Measurements from ENCODE around the gene TMEM9B.
"Not testable (repeated sequence)": the region's sequence is repeated elsewhere in the genome, so short reads cannot be mapped to it uniquely, and the experiment has no call there.

The TMEM9B gene

DNA sequence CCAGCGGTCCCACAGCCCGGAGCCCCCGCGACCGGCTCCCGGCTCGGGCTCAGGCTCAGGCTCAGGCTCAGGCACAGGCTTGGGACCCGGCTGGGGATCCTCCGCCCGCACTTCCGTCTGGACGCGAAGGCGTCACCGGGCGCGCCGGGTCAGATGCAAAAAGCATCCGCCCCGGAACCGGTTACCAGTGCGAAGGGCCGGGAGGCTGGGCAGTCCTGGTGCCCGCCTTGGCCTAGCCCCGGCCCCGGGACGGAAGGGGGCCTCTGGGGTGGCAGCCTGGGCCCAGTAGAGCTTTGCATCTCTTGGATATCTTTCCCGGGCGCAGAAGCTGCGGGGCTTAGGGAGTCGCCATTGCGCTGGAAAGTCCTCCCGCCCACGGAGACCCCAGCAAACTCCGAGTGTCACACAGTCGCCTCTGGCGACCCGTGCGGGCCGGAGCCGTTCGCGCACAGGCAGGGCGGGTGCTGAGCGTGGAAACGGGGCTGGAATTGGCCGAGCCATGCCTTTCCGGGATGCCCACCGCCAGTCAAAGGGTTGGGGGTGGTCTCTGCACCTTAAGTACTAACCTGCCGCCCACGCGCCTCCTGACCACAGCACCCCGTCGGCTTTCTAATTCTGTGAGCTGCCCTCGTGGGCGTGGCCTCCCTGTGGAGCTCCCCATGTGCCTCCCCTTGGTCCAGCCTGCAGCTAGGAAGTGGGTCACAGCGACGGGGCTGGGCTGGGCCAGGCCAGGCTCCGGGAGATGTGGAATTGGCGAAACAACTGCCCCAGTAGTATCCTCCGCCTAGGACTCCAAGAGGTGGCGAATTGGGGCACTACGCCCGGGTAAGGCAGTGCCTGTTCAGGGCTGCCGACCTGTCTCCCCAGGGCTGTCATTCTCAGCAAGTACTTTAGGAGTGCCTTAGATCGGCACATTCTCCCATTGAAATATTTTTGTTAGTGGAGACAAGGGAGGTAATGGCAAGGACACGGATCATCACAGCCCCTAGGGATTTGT is at the start of gene TMEM9B:
TSS of gene TMEM9B (minus strand) at position 119 of the 997 bp plus-strand sequence. CDS start 129 bp downstream, outside the sequence.
- peak; percentile 93 for DNase-seq

DNA sequence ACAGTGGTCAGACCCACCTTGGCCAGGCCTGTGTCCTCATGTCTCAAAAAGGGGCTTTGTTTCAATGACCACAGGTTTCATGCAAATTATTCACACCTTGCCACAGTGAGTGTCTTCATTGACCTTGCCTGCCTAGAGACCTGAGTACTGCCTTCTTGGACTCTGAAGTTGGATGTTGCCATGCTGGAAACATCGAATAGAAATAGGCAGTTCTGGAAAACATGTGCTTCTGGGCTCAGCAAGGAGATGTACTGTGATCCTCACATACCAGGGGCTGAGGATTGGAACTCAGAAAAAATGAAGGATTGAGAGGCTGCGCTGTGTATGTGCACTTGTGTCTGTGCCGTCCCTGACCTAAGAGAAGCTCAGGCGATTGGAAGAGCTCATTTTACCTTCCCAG is 49.1 kb upstream of the TMEM9B start:
- DNase-seq = no peak

DNA sequence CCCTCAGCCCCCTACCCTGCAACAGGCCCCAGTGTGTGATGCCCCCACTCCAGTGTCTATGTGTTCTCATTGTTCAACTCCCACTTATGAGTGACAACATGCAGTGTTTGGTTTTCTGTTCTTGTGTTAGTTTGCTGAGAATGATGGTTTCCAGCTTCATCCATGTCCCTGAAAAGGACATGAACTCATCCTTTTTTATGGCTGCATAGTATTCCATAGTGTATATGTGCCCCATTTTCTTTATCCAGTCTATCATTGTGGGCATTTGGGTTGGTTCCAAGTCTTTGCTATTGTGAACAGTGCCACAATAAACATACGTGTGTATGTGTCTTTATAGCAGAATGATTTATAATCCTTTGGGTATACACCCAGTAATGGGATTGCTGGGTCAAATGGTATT is 45.3 kb upstream of the TMEM9B start:
- DNase-seq = not testable (repeated sequence)

DNA sequence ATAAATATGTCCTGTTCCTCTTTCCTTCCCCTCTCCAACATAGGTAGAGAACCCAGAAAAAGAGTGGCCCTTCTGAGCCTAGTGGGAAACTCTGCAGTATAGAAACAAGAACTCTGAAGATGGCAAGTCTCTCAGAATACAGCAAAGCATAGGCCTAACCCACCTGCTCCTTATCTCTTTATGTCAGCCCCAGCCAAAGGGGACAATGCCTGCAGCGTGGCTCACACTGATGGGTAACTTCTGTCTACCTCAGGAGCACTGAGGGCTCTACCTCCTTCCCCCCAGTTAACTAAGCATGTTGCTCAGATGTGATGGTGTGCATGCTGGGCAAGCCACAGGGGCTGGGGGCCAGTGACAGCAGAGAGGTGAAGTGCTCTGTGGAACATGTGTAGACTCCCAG is 44.4 kb upstream of the TMEM9B start:
- no peak for DNase-seq

DNA sequence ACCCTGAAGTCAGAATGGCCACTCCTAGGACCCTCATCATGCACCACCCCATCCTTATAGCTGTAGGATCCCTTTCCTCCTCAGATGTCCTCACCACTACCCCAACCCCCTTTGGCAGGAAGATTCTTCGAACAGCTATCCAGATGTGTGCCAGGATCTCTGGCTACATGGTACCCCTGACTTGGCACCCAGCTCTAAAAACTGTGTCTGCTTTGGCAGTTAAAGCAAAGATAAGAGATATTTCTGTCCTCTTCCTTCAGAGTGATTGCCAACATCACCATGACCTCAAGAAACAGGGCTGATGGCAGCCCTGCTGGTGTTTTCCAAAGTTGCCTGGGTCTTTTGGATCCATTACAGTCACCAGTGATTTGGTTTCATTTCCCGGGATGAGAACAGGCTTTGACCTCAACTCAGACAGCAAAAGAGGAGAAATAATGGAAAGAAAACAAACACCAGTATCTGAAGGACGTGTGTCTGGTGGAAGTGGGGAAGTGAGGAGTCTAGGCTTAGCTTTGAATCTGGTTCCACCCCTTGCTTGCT is 43.8 kb upstream of the TMEM9B start:
- no peak for DNase-seq

DNA sequence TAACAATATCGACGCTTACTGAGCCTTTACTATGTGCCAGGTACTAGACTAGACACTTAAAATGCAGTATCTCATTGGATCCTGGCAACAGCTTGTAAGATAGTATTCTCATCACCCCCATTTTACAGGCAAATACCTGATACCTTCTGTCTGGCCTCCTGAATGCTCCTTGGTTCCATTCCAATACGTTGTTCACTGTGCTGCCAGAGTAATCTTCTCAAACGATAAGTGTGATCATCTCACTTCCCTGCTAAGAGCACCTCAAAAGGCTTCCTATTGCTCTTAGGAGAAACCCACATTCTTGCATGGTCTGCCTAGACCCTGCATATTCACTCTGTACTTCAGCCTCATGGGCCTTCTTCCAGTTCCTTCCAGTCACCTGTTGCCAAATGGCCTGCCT is 40.8 kb upstream of the TMEM9B start:
- DNase-seq = no peak

DNA sequence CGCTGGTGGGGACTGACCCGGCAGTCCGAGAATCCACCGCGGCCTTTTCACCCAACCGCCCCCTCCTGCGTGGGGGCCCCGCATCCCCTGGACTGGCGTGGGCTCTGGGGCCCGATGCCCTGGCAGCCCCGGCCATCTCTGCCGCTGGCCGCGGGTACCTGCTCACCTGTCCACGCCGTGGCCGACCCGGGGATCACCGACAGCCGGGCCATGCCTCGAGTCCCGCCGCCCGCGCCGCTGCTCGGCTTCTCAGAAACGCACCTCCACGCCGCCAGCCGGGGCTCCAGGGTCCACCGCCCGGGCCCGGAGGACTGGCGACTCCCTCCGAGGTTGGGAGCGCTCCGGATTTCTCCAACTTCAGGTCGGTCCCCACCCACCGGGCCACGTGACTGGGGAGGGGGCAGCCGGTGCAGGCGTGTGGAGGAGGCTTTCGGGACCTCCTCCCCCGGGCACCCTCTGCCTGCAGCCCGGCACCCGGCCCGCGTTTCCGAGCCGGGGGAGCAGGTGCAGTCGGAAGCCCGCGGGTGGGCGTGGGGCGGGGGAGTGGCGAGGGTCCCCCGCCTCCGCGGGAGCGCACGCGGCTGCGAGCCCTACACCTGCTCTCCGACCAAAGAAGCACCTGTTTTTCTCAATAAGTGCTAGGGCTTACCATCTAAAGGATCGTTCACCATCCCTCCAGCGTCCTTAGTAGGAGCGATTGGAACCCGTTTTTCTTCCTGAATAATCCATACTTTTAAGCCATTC is 40.1 kb upstream of the TMEM9B start:
- peak; percentile 70 for DNase-seq

DNA sequence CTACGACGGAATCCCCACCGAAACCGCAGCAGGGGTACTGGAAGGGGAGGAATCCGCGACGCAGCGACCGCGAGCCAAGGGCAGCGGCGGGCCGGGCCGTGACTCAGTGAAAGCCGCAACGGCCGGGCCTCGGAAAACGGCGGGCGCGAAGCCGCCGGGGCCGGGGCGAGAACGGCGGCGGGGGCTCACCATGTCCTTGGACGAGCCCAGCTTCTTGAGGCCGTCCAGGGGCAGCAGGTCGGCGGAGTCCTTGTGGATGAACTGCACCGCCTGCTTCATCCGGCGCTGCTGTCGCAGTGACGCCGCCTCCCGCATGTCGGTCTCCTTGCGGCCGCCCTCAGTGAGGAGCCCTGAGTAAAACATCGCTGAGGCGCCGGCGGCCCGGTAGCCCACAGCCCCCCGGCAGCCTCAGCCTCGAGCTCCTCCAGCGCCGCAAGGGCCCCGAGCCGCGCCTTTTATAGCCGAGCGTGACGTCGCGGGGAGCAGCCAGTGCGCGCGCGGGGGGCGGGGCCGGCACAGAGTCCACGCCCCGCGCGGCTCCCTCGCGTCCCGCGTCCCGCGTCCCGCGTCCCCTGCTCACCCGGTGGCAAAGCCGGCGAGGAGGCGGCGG is 39.4 kb upstream of the TMEM9B start, which contains the start of gene NRIP3:
TSS of gene NRIP3 (minus strand) at position 429 of the 610 bp plus-strand sequence. CDS start at position 363, 66 bp downstream.
- peak; percentile 92 for DNase-seq

DNA sequence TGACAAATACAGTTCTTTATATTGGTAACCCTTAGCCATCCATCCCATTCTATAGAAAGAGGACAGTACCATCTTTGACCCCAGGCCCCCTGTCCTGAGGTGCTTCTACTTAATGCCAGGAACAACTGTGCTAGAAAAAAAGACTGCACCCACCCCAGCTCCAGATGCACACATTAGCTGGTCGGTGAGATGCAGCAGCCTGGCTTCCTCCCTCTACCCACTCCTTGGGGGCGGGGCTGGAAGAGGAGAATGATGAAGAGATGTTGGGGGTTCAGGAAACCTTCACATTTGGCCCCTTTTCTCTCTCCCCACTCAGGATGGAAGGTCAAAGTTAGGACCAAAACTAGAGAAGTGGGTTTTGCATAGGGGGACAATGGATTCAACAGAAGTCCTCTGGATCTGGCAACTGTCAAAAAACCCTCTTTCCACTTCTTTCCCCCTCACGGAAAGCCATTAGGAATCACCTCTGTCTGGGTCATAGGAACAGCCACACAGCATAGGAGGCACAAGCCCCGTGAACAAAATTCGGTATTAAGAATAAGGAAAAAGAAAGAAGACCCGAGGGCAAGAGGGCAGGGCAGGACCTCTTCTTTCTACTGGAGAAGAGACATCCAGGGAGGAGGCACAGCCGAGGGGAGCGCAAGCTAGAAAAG is 38.8 kb upstream of the TMEM9B start:
- peak; percentile 66 for DNase-seq

DNA sequence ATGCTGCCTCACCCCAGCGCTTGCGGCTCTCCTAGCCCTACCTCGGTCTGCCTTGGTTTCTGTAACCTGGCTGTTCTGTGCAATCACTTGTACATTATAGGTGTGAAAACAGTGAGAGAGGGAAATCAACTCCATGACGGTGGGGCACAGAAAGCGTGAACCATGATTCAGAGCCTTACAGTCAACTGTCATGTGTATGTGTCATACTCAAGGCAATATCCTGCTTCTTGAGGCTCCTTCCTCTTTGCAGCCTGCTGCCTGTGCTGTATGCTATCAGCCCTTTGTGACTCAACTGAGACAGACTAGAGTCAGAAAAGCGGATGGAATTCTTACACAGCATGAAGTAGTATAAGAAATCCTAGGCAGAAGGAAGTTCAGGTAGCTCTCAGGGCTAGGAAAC is 37.5 kb upstream of the TMEM9B start:
- peak; percentile 70 for DNase-seq

DNA sequence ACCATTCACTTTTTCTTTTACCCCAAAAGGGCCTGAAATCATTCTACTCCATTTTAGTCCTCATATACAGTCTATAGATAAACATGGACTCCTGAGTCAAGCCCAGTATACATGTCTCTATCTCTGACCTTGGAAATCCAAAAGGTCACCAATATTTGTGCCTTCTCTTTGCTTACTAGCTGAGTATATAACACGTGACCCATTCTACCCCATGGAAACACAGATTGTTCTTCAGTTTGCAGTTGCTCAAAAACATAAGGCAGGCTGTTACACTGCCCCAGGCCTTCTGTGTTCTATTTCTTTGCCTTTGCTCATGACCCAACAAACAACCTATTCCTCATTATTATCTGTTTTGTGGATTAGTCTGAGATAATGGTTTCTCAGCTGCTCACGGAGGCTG is 33.8 kb upstream of the TMEM9B start:
- no peak for DNase-seq

DNA sequence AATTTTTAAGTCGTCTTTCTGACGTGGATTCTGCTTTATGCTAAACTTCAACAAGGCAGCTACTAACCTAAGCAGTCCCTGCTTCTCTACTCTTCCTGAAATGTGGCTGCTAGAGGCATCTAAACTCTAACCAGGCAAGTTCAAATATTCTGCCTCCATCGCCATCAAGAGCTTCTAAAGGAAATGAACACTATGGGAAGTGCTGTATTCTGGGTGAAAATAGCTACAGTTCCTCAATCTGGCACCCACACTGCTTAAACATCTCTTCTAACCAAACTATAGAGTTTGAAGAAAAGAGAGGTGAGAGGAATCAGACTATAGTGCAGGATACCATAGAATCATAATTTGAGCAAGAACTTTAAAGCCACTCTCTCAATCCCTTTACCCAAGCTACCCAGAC is 33.2 kb upstream of the TMEM9B start:
- DNase-seq = no peak

DNA sequence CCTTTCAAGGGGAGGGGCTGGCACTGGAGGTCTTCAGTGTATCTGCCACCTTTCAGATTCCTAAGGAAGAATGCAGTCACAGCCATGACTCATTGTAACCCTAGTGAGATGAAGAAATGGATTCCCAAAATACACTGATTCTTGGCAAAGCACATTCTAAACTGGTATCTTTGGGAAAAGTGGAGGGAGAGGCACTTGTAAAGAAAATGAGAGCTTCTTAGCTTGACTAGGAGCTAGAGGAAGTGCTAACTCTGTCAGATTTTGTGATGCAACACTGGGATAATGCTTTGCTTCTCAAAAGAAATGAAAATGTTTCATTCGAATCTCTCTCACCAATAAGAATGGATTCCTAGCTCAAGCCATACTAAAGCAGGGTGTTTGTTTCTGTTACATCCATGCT is 25.2 kb upstream of the TMEM9B start:
- DNase-seq = no peak

DNA sequence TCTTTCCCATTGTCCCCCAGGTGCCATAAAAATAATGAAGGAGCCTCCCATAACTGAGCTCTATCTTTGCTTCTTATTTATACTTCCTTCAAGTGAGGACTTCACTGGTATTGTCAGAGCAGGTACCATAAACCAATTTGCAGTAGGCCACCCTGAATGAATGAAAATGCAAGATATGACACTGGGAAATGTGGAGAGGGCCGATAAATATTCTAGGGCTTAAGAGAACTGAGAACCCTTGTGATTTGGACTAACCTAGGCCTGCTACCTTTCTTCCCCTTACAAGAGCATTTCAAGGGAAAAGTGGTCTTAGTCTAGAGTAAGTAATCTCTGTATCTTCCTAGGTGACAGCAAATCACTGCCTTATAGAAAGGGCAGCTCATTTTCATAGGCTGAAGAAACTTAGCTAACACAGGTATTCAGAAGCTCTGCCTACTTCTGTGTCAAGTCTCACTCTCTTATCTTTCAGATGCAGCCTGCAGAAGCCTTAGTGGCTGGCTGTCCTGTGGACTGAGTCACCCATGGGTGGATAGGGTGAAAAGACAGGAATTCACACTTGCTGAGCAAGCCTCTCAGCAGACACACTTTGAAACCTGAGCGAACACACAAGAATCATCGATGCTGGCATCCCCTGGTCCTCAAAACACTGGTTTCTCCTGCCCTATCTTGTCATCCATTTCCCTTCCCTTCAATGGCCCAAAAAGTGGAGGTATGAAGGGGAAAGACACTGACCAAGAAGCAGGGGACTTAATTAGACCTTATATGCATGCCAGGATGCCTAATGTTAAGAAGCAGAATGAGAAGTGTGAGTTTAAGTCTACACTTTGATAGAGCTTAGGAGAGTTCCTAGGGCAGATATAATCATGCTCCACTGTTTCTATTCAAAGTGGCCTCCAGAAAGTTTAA is 24.3 kb upstream of the TMEM9B start:
- DNase-seq = no peak

DNA sequence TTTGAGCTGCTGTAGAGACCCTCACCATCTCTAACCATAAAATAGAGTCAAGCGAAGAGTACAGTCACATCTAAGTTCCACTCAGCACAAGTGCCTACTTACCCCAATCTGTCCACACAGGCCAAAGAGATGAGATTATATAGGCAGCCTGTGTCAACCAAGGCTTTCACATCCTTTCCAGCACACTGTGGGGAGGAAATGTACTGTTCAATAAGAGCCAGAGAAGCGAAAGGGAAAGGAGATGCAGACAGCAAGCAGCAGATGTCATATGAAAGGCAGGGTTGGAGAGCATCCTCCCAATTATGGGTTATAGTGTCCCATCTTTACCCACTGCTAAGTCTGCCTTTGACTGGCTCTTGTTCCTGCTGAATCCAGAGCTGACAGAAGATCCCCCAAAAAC is 23.2 kb upstream of the TMEM9B start:
- DNase-seq = no peak

DNA sequence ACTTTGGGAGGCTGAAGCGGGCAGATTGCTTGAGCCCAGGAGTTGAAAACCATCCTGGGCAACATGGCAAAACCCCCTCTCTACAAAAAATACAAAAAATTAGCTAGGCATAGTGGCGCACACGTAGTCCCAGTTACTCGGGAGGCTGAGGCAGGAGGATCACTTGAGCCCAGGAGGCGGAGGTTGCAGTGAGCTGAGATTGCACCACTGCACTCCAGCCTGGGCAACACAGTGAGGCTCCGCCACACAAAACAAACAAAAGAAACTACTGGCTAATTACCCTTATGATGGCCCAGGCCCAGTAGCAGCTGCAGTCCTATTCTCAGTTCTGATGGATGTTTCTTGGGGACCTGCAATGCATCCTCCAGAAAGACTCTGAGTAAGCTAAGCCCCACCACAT is 22.5 kb upstream of the TMEM9B start:
- not testable (repeated sequence) for DNase-seq

DNA sequence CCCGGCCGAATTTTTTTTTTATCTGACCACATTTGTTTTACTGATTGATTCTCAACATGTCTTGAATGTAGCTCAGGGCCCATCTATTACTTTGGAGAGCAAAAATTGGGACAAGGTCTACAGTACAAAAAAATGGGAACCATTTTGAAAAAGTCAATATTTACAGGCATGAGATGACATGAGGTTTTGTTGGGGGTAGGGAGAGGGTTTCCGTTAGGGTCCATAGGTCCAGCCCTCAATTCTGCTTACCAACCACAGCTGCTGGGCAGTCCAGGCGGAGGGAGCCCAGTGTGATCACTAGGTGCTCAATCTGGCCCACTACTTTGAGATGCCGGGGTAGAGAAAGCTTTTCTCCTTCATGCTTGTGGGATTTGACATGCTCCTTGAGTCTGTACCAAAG is 21.2 kb upstream of the TMEM9B start:
- no peak for DNase-seq

DNA sequence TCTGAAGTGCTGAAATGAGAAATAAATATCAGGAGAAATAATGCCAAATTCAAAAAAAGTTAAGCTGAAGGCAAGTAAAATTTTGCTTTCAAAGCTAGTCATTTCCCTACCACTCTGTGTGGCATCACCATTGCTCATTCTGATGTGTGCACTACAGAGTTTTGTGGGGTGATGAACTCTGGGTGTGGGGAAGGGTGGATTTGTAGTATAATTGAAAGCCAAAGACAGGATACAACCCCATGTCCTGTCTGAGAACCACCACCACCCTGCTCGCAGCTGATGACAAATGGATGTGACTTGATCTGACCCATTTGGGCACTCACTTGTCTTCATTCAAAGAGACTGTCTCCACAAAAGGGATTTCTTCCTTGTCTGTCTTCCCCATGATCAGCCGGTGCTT is 19.3 kb upstream of the TMEM9B start:
- no peak for DNase-seq

DNA sequence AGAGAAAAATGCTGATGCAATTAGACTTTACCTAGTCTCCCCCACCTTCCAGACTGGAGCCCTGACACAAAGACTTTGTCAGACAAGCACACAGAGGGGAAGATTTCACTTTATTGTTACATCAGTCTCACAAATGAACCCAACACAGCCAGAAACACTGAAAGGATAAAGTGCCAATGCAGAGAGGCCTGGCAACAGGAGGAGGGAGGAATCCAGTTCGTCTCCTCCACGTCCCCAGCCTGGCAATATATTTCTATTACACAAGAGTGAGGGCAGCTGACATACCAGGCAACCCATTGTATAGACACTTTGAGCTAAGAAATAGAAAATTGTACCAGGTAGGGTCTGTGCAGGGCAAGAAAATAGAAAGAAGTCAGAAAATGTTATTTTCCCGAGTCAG is 16.2 kb upstream of the TMEM9B start:
- DNase-seq = no peak

DNA sequence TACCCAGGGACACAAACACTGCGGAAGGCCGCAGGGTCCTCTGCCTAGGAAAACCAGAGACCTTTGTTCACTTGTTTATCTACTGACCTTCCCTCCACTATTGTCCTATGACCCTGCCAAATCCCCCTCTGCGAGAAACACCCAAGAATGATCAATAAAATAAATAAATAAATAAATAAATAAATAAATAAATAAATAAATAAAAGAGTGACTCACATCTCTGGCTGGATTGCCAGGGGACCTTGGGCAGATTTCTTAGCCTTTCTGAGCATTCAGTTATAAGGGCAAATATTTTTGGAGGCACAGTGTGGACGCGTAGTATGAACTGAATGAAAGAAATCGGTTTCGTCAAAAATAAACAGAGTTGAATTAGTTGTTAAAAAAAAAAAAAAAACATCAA is 15.1 kb upstream of the TMEM9B start:
- DNase-seq = not testable (repeated sequence)

DNA sequence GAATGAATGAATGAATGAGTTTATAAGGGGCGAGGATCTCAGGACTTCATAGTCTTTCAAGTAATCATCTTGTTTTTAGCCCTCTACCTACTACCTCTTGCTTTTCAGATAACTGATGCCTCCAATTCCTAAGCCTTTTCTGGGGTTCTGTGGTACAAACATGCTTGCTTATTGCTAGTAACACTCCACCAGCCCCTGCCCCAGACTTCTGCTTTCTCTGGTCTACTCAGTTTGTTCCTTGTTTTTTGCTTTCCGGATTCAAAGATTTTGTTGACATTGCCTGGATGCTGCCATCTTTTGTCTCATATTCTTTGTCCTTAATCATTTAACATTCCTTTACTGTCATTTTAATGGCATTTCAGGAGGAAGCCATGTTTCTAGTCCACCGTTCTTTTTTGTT is 8.9 kb upstream of the TMEM9B start:
- no peak for DNase-seq
